Neural cell (in vitro differentiated cells): ENCODE data around the gene NUDT3.

ENCODE experiments used
- POLR2AphosphoS5 ChIP-seq: IDR thresholded peaks from 2 replicates; pipeline ENCODE4 v1.6.1; 2012
- TAF1 ChIP-seq: IDR thresholded peaks from 2 replicates; pipeline ENCODE4 v1.6.1; 2012; ENCODE audit warnings: low read depth
- TF ChIP-seq, protein P1 (sequence below): fragments of 450-650 bp; IDR thresholded peaks from 2 replicates; pipeline ENCODE4 v1.5.1; 2014; ENCODE audit warnings: antibody characterized with exemption, mild to moderate bottlenecking, moderate library complexity; ENCODE audit not compliant: poor library complexity, severe bottlenecking

- TF ChIP-seq, protein P1, sequence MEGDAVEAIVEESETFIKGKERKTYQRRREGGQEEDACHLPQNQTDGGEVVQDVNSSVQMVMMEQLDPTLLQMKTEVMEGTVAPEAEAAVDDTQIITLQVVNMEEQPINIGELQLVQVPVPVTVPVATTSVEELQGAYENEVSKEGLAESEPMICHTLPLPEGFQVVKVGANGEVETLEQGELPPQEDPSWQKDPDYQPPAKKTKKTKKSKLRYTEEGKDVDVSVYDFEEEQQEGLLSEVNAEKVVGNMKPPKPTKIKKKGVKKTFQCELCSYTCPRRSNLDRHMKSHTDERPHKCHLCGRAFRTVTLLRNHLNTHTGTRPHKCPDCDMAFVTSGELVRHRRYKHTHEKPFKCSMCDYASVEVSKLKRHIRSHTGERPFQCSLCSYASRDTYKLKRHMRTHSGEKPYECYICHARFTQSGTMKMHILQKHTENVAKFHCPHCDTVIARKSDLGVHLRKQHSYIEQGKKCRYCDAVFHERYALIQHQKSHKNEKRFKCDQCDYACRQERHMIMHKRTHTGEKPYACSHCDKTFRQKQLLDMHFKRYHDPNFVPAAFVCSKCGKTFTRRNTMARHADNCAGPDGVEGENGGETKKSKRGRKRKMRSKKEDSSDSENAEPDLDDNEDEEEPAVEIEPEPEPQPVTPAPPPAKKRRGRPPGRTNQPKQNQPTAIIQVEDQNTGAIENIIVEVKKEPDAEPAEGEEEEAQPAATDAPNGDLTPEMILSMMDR, result no peak
- TF ChIP-seq TAF1 (no peak), POLR2AphosphoS5 (no peak)
Observed at GRCh38 chr6:34346175-34347119, 46.0 kb downstream of the NUDT3 start.
